ENCODE results near the gene MTOR.
A peak's percentile ranks its signal among the peaks of the same experiment; 100 is the strongest.
"Not testable (repeated sequence)": the region's sequence is repeated elsewhere in the genome, so short reads cannot be mapped to it uniquely, and the experiment has no call there.

MTOR gene

DNA sequence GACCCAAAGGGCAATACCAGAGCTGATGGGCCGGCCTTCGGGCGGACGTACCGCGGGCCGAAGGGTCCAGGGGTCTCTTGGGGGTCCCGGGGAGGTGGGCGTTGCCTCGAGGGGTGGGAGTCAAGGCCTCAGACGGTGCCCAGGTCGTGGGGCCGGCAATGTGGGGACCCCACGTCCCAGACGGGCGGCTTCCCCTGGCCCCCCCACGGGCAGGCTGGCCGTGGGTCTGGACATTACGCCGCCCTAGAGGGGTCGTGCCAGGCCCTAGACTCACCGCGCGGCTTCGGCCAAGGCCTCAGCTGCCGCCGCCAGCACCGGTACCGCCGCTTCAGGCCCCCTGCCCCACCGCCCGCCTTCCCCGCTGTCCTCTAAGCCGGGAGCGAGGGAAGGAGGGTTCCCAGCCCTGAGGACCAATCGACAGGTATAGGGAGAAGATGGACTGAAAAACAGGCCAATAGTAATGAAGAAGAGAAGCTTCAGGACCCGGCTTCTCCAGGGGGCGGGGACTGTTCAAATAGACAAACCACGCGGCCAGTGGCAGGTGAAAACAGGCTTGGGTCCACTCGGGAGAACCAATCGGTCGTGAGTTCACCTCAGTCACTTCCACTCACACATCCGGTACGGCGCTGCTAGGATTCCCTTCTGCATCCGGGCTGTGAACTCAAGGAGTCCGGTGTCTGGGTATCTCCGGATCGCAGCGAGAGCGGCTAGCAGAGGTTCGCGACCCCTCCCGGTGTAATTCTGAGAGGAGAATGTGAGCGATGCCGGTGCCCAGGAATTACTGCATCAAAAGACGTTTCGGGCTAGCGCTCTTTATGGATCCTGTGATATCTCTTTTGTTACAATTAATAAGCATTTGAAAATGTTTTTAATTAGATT, at the start of gene MTOR:
MTOR (minus strand) TSS at position 381 of the 879 bp plus-strand sequence. CDS start 3,142 bp downstream, outside the sequence.
- peak; percentile 100 for FAIRE-seq
- DNase-seq (ENCODE audit: extremely low spot score, insufficient read length, low read depth), result peak; percentile 96

DNA sequence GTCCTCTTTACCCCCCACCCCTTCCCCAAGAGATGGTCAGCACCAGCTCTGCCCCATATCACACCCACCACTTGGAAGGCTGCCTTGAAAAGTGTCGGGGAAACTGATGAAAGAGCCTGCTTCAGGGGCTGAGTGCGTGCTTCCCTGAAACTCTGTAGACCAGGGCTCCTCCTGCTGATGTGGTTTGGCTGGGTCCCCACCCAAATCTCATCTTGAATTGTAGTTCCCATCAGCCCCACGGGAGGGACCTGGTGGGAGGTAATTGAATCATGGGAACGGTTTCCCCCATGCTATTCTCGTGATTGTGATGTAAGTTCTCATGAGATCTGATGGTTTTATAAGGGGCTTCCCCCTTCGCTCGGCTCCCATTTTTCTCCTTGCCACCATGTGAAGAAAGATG, 47.0 kb upstream of the MTOR start:
- DNase-seq (ENCODE audit: extremely low spot score, insufficient read length, low read depth) (no peak), FAIRE-seq (no peak)

DNA sequence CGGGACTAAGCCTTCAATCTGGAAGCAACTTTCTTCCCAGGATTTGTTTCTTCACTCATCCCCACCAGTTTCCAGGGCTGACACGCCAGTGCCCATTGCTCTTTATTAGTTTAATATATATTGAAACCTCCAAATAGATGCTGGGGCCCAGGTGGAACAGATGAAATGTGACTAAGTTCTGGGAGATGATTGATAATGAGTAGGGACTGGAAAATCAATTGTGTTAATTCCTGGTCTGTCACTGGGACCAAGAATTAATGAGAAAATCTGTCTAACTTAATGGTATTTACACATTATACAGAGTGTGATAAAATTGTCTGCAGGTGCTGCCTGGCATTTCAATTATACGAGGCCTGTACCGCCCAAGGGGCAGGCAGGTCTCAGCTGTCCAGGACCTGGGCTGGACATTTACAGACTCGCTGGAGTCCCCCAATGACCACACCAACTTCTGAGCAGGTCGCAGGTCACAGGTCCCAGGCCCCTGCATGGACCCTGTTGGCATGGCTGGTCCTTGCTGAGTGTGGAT, 46.4 kb upstream of the MTOR start:
- no peak for FAIRE-seq

DNA sequence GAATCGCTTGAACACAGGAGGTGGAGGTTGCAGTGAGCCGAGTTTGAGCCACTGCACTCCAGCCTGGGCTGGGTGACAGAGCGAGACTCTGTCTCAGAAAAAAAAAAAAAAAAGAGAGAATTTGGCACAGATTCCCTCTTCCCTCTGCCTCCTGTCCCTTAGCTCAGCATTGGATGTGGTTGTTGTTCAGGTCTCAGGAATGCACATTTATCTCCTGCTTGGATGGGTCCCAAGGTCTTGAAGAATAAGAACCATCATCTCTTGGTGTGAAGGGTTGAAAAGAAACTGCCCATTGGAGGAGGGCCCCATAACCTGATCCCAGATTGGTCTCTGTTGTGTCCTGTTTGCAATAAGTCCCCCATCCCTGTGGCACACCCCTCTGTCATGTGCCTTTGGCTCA, 45.5 kb upstream of the MTOR start:
- no peak for FAIRE-seq

More for the DNA sequence above, 46.4 kb upstream of the MTOR start:
- DNase-seq (ENCODE audit: extremely low spot score, insufficient read length, low read depth), result no peak

DNA sequence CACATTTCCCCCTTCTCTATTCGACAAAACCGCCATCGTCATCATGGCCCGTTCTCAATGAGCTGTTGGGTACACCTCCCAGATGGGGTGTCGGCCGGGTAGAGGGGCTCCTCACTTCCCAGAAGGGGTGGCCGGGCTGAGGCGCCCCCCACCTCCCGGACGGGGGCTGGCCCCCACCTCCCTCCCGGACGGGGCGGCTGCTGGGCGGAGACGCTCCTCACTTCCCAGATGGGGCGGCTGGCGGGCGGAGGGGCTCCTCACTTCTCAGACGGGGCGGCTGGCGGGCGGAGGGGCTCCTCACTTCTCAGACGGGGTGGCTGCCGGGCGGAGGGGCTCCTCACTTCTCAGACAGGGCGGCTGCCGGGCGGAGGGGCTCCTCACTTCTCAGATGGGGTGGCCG, 43.2 kb upstream of the MTOR start:
- not testable (repeated sequence) for FAIRE-seq; DNase-seq (ENCODE audit: extremely low spot score, insufficient read length, low read depth)

More for the DNA sequence above, 45.5 kb upstream of the MTOR start:
- no peak for DNase-seq (ENCODE audit: extremely low spot score, insufficient read length, low read depth)

DNA sequence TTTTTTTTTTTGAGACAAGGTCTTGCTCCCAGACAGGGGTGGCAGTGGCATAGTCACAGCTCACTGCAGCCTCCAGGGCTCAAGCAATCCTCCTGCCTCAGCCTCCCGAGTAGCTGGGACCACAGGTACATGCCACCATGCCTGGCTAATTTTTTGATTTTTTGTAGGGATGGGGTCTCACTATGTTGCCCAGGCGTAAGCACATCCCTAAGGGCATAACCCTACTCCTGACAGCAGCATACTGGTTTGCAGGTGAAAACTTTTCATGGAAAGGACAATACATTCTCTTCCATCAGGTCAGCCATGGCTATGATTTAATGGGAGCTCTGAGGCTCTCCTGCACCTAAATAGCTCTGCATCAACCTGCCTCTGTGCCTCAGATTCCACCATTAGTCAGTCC, 40.0 kb upstream of the MTOR start:
- FAIRE-seq (no peak), DNase-seq (ENCODE audit: extremely low spot score, insufficient read length, low read depth) (no peak)

DNA sequence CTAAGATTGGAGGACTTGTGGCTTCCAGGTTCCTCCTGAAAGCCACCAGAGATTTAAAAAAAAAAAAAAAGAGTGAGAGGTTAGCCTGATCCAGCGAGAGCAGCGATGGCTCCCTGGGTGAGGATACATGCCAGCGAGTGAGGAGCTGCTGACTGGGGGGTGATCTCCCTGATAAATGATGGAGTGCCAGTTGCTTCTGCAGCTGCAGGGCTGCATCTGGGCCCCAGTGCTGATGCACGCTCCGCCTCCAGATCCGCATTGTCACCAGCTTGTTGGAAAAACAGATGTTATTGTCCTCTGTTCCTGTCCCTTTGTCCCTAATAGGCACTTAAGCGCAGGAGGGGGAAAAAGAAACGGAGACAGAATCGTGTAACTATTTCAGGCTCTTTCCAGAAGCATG, 39.2 kb upstream of the MTOR start:
- FAIRE-seq (no peak), DNase-seq (ENCODE audit: extremely low spot score, insufficient read length, low read depth) (no peak)

DNA sequence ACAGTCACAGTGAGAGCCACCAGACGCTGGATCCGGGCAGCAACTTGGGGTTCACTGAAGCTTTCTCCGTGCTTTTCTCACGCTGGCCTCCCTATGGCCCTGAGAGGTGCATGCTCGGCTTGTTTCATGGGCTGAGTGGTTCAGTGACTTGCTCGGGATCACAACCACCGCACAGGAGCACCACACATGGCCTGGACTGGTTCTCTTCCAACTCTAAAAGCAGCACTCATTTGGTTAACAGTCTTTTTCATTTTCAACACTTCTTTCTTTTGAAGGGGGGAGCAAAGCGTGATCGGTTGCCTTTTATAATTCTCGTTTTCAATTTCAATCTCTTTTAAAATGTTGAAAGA, 36.8 kb upstream of the MTOR start:
- DNase-seq (ENCODE audit: extremely low spot score, insufficient read length, low read depth) (no peak), FAIRE-seq (no peak)

DNA sequence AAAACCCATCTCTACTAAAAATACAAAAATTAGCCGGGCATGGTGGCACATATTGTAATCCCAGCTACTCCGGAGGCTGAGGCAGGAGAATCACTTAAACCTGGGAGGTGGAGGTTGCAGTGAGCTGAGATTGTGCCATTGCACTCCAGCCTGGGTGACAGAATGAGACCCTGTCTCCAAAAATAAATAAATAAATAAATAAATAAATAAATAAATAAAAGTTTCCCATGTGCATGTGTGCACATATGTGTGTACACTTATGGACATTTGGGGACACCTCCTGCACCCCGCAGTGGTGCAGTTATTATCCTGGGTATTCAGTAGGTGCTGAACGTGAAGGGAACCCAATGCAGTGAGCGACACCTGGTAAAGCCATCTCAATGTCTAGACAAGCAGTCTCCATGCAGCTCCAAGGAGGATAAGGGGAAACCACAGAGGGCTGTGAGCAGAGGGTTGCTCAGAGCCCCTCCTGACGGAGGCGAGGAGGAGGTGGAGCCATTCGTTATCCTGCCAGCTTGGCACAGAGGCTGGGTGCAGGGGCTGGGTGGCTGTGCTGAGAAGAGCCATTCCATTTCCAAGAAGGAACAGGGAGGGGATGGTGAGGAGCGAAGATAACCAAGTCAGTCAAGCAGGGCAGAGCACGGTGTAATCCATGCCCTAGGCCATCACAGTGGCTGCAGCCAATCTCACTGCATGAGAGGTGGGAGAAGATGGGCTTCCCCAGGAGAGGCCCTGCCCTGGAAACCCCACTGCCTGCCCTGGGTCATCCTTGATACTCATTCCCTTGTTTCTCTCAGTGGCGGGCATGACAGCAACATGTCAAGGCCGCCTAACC, 36.3 kb upstream of the MTOR start:
- no peak for FAIRE-seq
- DNase-seq (ENCODE audit: extremely low spot score, insufficient read length, low read depth), result no peak

DNA sequence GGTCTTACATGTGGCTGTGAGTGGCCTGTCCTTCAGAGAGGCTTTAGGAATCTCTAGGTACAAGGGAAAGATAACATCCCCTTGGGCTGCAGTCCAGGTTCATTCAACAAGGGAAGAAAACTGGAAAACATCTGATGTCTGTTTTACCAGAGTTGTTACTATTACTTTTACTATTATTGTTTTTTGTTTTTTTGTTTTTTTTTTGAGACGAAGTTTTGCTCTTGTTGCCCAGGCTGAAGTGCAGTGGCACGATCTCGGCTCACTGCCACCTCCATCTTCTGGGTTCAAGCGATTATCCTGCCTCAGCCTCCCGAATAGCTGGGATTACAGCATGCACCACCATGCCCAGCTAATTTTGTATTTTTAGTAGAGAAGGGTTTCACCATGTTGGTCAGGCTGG, 35.4 kb upstream of the MTOR start:
- not testable (repeated sequence) for FAIRE-seq; DNase-seq (ENCODE audit: extremely low spot score, insufficient read length, low read depth)

DNA sequence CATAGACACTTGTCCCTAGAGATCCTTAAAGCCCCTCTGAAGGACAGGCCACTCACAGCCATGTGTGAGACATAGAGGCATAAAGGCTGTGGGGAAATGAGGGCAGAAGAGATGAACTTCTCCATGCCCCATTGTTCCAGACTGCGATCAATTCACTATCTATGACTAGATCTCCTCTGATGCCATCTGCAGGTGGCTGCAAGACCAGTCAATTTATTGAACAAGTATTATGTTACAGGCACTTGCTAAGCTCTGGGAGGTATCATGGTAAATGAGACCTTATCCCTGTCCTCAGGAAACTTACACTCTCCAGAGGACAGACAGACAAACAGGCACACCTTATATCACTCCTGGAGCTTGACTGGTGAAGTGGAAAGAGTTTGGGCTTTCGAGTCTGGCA, 33.6 kb upstream of the MTOR start:
- no peak for DNase-seq (ENCODE audit: extremely low spot score, insufficient read length, low read depth)
- FAIRE-seq, result no peak

DNA sequence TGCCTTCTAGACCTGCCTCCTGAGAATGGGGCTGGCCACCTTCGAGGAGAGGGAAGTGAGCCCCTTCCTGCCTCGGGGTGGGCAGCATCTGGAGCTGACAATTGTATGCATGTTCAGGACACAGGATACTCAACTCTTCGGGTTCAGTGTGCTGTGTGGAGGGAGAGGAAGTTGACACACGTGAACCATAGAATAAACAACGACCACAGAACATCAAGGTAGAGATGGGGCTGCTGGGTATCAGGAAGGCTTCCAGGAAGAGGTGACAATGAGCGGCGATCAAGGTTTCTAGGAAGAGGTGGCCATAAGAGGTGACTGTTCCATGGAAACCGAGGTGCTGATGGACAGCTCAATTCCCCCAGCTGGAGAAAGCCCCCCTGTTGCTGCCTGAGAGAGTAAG, 32.6 kb upstream of the MTOR start:
- FAIRE-seq (no peak), DNase-seq (ENCODE audit: extremely low spot score, insufficient read length, low read depth) (no peak)

DNA sequence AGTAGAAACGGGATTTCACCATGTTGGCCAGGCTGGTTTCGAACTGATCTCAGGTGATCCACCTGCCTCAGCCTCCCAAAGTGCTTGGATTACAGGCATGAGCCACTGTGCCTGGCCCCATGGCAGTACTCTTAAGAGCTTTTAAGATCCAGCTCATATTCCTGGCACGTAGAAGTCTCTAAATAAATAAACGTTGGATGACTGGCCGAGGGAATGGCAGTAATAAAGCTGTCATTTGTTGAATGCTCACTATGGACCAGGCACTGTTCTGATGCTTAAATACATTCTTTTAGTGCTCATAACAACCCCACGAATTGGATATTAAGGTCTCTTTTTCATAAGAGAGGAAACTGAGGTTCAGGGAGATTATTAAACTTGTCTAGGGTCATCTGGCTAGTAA, 31.5 kb upstream of the MTOR start:
- DNase-seq (ENCODE audit: extremely low spot score, insufficient read length, low read depth) (no peak), FAIRE-seq (no peak)

DNA sequence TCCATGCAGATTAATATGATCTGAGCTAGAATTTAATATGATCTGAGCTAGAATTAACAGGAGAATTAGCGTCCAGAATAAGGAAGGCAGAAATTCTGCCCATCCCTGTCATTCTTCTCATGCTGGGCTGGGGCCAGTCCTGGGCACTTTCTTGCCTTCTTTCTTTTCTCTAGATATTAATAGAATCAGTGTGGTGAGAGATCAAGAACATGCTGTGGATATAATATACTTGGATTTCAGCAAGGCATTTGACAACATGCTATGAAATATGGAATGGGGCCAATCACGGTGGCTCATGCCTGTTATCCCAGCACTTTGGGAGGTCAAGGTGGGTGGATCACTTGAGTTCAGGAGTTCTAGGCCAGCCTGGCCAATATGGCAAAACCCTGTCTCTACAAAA, 28.7 kb upstream of the MTOR start:
- DNase-seq (ENCODE audit: extremely low spot score, insufficient read length, low read depth), result no peak
- no peak for FAIRE-seq

DNA sequence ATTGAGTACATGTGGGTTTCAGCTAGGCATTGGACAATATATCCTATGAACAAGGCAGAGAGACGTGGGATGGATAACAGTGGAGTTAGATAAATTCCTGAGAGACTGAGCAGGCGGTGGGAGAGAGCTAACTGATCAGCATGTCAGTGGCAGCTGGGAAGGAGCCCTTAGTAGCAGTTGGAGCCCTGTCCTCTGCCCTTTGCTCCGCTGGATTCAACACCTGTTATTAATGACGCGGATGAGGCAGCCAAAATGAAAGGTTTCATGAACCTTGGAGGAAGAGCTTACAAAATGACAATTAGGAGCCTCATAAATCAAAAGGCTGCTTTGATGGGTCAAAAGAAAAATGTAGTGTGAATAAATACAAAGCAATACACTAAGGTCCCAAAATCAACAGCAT, 26.7 kb upstream of the MTOR start:
- no peak for FAIRE-seq
- no peak for DNase-seq (ENCODE audit: extremely low spot score, insufficient read length, low read depth)

DNA sequence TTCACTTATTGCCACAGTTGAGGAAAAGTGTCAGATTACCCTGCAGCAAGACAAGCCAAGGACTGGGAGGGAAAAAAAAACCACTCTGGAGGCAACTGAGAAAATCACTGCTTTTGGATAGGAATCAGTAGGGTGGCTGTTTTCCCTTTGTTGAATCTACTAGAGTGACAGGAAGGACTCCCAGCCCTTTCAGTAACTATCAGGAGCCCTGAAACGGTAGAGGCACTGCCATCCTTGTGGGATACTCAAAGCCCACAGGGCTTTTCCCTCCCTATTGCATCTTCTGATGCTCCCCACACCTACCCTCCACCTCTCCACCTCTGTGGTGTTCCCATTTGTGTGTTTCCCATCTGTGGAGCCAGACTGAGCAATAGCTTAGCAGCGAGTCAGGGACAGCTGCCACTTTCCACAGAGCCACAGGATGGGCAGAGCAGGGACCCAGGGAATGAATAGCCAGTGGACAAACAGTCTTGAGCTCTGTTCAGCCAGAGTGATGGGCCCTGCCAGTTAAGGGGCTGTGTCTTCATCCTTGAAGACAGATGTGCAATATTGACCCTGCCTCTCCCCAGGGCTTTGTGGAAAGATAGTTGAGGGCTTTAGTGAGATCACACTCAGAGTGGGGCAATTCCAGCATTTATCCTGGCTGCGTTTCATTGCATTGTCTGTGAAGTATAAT, 24.5 kb upstream of the MTOR start:
- FAIRE-seq (no peak), DNase-seq (ENCODE audit: extremely low spot score, insufficient read length, low read depth) (no peak)

DNA sequence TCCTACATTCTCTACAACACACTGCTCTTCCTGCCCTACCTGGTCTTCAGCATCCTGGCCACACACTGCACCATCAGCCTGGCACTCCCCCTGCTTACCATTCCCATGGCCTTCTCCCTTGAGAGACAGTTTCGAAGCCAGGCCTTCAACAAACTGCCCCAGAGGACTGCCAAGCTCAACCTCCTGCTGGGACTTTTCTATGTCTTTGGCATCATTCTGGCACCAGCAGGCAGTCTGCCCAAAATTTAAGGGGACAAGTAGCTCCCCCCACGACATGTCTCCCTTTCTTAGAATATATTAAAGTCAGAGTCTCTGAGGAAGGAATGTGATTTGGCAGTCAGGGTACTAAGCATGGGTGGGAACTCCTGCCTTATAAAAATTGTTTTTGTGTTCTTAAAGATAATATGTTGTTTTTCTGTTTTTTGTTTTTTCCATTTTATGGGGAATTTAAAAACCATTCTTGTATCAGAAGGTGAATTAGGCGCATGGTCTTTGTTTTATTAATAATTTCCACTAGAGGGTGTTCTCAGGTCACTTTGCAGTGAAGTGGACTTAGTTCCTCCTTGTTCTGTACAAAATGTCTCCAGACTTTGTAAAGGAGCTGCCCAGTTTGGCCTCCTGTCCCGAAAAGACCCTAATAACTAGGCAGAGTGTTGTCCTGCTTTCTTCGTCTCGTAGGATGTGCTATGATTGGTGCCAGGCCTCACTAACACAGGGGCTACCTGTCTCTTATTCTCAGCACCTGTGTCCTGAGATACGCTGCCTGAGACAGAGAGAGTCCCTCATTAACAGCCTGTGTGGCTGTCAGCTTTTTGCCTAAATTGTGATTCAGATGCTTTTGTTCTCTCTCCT, 23.8 kb upstream of the MTOR start:
- DNase-seq (ENCODE audit: extremely low spot score, insufficient read length, low read depth), result no peak
- FAIRE-seq, result no peak

DNA sequence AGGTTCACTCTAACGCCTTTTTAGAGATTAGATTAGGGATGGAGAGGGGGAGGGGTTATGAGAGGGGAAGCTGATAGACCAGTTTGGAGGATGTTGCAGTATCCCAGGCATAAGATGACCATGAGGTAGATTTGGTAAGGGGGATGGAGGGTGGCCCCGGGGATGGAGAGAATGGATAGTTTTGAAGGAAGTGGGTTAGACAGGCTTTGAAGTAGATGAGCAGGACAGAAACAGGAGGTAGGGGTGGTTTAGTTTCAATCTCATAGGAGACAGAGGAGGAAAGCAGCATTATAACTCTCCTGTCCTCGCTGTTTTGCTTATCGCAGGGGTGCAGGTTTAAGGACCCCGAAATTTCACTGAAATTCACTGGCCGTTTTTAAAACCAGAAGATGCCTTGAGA, 22.4 kb upstream of the MTOR start:
- no peak for FAIRE-seq
- no peak for DNase-seq (ENCODE audit: extremely low spot score, insufficient read length, low read depth)

DNA sequence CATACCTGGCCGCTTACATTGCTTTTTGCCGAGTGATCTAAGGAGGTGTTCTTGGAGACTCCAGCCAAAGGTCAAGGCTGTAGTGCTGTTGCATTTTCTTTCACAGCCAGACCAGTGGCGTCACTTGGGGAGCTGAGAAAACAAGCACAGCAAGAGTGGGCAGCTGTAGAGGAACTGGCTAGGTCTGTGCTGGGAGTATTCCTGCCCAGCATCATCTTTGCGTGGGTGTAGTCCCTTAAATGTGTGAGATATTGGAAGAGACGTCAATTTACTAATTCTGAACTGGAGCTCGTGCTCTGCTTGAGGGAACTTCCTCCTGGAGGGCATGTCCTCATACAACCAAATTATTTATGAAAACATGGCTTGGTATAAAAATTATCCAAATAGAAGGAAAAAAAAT, 20.8 kb upstream of the MTOR start:
- FAIRE-seq (no peak), DNase-seq (ENCODE audit: extremely low spot score, insufficient read length, low read depth) (no peak)

Measured in GM18507 (cell line).